SK-N-SH treated with all-trans-retinoic acid at 6 μM for 48 hours (cell line): ENCODE data around the gene TTC39B.

ENCODE experiments used
- ATAC-seq: fragments of 200-7000 bp; cut with Tn5 transposase; 3 replicates; pipeline ENCODE4 v1.9.1; 2020; ENCODE audit warnings: mild to moderate bottlenecking, moderate library complexity
- BACH2 ChIP-seq: fragments of 250-450 bp; sonication (Bioruptor Pico); IDR thresholded peaks from 2 replicates; pipeline ENCODE4 v1.9.0; 2021; ENCODE audit warnings: mild to moderate bottlenecking, borderline replicate concordance
- CREB5 ChIP-seq: fragments of 250-450 bp; sonication (Bioruptor Pico); IDR thresholded peaks from 2 replicates; pipeline ENCODE4 v1.5.1; 2020; ENCODE audit warnings: low read depth, mild to moderate bottlenecking, moderate library complexity
- CSDC2 ChIP-seq: fragments of 250-450 bp; sonication (Bioruptor Pico); IDR thresholded peaks from 2 replicates; pipeline ENCODE4 v1.5.0; 2020; ENCODE audit warnings: mild to moderate bottlenecking, moderate library complexity
- CSRNP3 ChIP-seq: fragments of 250-450 bp; sonication (Bioruptor Pico); IDR thresholded peaks from 2 replicates; pipeline ENCODE4 v1.5.1; 2021; ENCODE audit warnings: mild to moderate bottlenecking, moderate library complexity
- ESRRG ChIP-seq: fragments of 250-450 bp; sonication (Bioruptor Pico); IDR thresholded peaks from 2 replicates; pipeline ENCODE4 v1.6.1; 2021; ENCODE audit warnings: mild to moderate bottlenecking
- GLIS3 ChIP-seq: fragments of 250-450 bp; sonication (Bioruptor Pico); IDR thresholded peaks from 2 replicates; pipeline ENCODE4 v1.5.0; 2020; ENCODE audit warnings: mild to moderate bottlenecking, moderate library complexity
- OSR1 ChIP-seq: fragments of 250-450 bp; sonication (Bioruptor Pico); IDR thresholded peaks from 2 replicates; pipeline ENCODE4 v1.8.0; 2022; ENCODE audit warnings: moderate library complexity, mild to moderate bottlenecking, inconsistent platforms
- POU6F1 ChIP-seq: fragments of 250-450 bp; sonication (Bioruptor Pico); IDR thresholded peaks from 2 replicates; pipeline ENCODE4 v1.8.0; 2021; ENCODE audit warnings: low read depth, mild to moderate bottlenecking, moderate library complexity, borderline replicate concordance
- PPARA ChIP-seq: fragments of 250-450 bp; sonication (Bioruptor Pico); IDR thresholded peaks from 2 replicates; pipeline ENCODE4 v1.5.0; 2020; ENCODE audit warnings: mild to moderate bottlenecking, borderline replicate concordance
- RARB ChIP-seq: fragments of 250-450 bp; sonication (Bioruptor Pico); IDR thresholded peaks from 2 replicates; pipeline ENCODE4 v1.8.0; 2021; ENCODE audit warnings: mild to moderate bottlenecking, moderate library complexity
- TCF4 ChIP-seq: fragments of 250-450 bp; sonication (Bioruptor Pico); IDR thresholded peaks from 2 replicates; pipeline ENCODE4 v1.8.0; 2021; ENCODE audit warnings: mild to moderate bottlenecking, moderate library complexity, borderline replicate concordance
- TOX ChIP-seq: fragments of 250-450 bp; sonication (Bioruptor Pico); IDR thresholded peaks from 2 replicates; pipeline ENCODE4 v1.8.0; 2021; ENCODE audit warnings: mild to moderate bottlenecking, moderate library complexity, borderline replicate concordance
- TSHZ2 ChIP-seq: fragments of 250-450 bp; sonication (Bioruptor Pico); IDR thresholded peaks from 2 replicates; pipeline ENCODE4 v1.5.0; 2020; ENCODE audit warnings: mild to moderate bottlenecking, moderate library complexity
- ZFP3 ChIP-seq: fragments of 250-450 bp; sonication (Bioruptor Pico); IDR thresholded peaks from 2 replicates; pipeline ENCODE4 v1.5.0; 2020; ENCODE audit warnings: mild to moderate bottlenecking, moderate library complexity
- ZFP30 ChIP-seq: fragments of 450-650 bp; formaldehyde crosslinking; IDR thresholded peaks from 2 replicates; pipeline ENCODE4 v1.5.0; 2022; ENCODE audit warnings: mild to moderate bottlenecking, moderate library complexity
- ZNF565 ChIP-seq: fragments of 450-650 bp; formaldehyde crosslinking; conservative IDR thresholded peaks from 2 replicates; pipeline ENCODE4 v1.5.0; 2020; ENCODE audit warnings: low read depth, mild to moderate bottlenecking, moderate library complexity
- ZNF70 ChIP-seq: fragments of 450-650 bp; formaldehyde crosslinking; IDR thresholded peaks from 2 replicates; pipeline ENCODE4 v1.5.0; 2020; ENCODE audit warnings: mild to moderate bottlenecking, moderate library complexity
- ZNF8 ChIP-seq: fragments of 450-650 bp; formaldehyde crosslinking; IDR thresholded peaks from 2 replicates; pipeline ENCODE4 v1.5.0; 2020; ENCODE audit warnings: mild to moderate bottlenecking, moderate library complexity

TTC39B gene

GRCh38 chr9:15182101-15182551, 124.9 kb downstream of the TTC39B start:
- ATAC-seq: no peak; the same call in 2 of the 3 replicates
- no peak for TF ChIP-seq POU6F1 (CRISPR knock-in tag)
- no peak for TF ChIP-seq PPARA (CRISPR knock-in tag)
- no peak for TF ChIP-seq CSRNP3
- TF ChIP-seq RARB (CRISPR knock-in tag): no peak
- no peak for TF ChIP-seq TOX (CRISPR knock-in tag)
- TF ChIP-seq TCF4: no peak
- TF ChIP-seq CSDC2: no peak
- no peak for TF ChIP-seq ZFP30 (CRISPR knock-in tag)
- TF ChIP-seq ESRRG: no peak
- TF ChIP-seq OSR1 (CRISPR knock-in tag): no peak

- TF ChIP-seq ZNF565 (CRISPR knock-in tag) (no peak), RARB (CRISPR knock-in tag) (no peak), OSR1 (CRISPR knock-in tag) (no peak), ZFP30 (CRISPR knock-in tag) (no peak), POU6F1 (CRISPR knock-in tag) (no peak), ZNF8 (no peak), TOX (CRISPR knock-in tag) (no peak), CSDC2 (no peak), ZFP3 (CRISPR knock-in tag) (no peak), BACH2 (CRISPR knock-in tag) (no peak), PPARA (CRISPR knock-in tag) (no peak), GLIS3 (CRISPR knock-in tag) (no peak), ZNF70 (CRISPR knock-in tag) (no peak), TSHZ2 (CRISPR knock-in tag) (no peak)
- TF ChIP-seq, all 23 proteins: peak for 0
- no peak for ATAC-seq
These were observed 126.9 kb downstream of the TTC39B start for GRCh38 chr9:15180124-15180523.

- ATAC-seq: no peak
- TF ChIP-seq ZFP30 (CRISPR knock-in tag) (no peak), GLIS3 (CRISPR knock-in tag) (no peak)
- TF ChIP-seq, all 23 proteins: peak for 0
These were observed 128.4 kb downstream of the TTC39B start for GRCh38 chr9:15178631-15179030.

GRCh38 chr9:15176836-15177235, 130.2 kb downstream of the TTC39B start:
- TF ChIP-seq ZNF8: no peak
- ATAC-seq: no peak

GRCh38 chr9:15163931-15164330, 143.1 kb downstream of the TTC39B start:
- ATAC-seq: no peak
- TF ChIP-seq OSR1 (CRISPR knock-in tag): no peak
- TF ChIP-seq TSHZ2 (CRISPR knock-in tag): no peak
- TF ChIP-seq TOX (CRISPR knock-in tag): no peak
- no peak for TF ChIP-seq CREB5
- no peak for TF ChIP-seq POU6F1 (CRISPR knock-in tag)
- no peak for TF ChIP-seq ZNF70 (CRISPR knock-in tag)
- TF ChIP-seq PPARA (CRISPR knock-in tag): no peak
- TF ChIP-seq GLIS3 (CRISPR knock-in tag): no peak
- TF ChIP-seq ZNF565 (CRISPR knock-in tag): no peak
